ENCODE data around the gene FMNL2.

DNA sequence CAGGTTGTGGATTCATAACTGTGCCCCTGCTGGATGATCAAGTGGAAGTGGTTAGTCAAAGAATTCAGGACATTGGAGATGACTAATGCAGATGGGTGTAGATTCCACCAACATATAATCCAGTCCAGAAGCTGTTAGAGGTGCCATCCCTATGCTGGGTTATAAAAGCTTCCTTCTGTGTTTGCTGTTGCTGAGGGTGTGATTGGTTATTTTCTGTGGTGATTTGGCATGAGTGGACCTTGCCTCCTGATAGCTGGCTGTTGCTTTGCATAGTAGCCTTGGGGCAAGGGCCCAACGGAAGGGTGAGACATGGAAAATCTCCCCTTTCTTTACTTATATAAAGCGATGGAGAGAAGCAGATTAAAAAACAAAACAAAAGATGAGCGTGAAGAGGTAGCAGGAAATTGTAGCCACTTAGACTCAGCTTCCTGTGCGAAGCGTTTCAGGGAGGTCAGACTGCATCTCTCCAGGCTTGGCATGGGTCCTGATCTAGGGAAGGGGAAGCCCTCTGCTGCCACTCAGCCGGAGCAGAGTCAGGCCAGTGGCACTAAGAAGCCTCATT lies 190.4 kb downstream of the FMNL2 start:
- no peak for TF ChIP-seq CTCF (IDR thresholded peaks at IDR 0.05)
- no peak for TF ChIP-seq ZFX (IDR thresholded peaks at IDR 0.05; ENCODE audit: borderline replicate concordance)
